ENCODE data around the gene ITGA8. TPM values are rescaled to one million over a fixed set of nuclear protein-coding genes. Genes with fewer than 3 reads are reported as not detected.

Gene ITGA8
- total RNA-seq, 3 donors from 2014 or later: 2.2 to 3.4 (median 2.5) TPM

DNA sequence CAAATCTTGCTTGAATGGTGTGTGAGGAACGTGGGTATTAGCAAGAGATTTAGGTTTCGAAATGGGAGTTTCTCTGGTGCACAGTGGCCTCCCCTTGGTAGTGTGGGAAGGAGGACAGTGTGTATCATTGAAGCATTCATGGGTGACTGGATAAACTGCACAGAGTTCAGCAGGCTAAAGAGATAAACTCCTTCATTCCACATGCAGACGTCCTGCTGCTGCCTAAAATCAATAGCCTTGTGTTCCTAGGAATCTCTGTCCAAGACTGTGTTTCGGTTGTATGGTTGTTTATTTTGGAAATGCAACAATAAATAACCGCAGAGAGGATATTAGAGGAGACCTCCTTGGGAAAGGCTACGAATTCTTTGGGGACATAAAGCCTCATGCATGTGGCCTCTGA, 247.7 kb downstream of the ITGA8 start:
- Histone ChIP-seq H3K36me3 (ENCODE audit: low read depth) (no peaks in the 10 kb centered on the region), H3K4me1 (ENCODE audit: low read depth) (peaks cover 5% of the 10 kb centered on the region), H3K9me3 (no peaks in the 10 kb centered on the region), H3K4me3 (no peak overlapping the region)
- DNase-seq (no peak), ATAC-seq (no peak)
- intact Hi-C loops (cut with DNase I, micrococcal nuclease): no loop called here
- TF ChIP-seq, protein P1, sequence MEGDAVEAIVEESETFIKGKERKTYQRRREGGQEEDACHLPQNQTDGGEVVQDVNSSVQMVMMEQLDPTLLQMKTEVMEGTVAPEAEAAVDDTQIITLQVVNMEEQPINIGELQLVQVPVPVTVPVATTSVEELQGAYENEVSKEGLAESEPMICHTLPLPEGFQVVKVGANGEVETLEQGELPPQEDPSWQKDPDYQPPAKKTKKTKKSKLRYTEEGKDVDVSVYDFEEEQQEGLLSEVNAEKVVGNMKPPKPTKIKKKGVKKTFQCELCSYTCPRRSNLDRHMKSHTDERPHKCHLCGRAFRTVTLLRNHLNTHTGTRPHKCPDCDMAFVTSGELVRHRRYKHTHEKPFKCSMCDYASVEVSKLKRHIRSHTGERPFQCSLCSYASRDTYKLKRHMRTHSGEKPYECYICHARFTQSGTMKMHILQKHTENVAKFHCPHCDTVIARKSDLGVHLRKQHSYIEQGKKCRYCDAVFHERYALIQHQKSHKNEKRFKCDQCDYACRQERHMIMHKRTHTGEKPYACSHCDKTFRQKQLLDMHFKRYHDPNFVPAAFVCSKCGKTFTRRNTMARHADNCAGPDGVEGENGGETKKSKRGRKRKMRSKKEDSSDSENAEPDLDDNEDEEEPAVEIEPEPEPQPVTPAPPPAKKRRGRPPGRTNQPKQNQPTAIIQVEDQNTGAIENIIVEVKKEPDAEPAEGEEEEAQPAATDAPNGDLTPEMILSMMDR (IDR thresholded peaks at IDR 0.05): no peak

- Histone ChIP-seq H3K4me3 (no peak overlapping the region), H3K36me3 (ENCODE audit: low read depth) (no peaks in the 10 kb centered on the region), H3K9me3 (no peaks in the 10 kb centered on the region), H3K4me1 (ENCODE audit: low read depth) (no peaks in the 10 kb centered on the region)
- DNase-seq (no peak), ATAC-seq (no peak)
- intact Hi-C loops (cut with DNase I, micrococcal nuclease): no loop called here
- TF ChIP-seq, protein P1 (IDR thresholded peaks at IDR 0.05): no peak
Observed at GRCh38 chr10:15469111-15469510, 250.6 kb downstream of the ITGA8 start.

DNA sequence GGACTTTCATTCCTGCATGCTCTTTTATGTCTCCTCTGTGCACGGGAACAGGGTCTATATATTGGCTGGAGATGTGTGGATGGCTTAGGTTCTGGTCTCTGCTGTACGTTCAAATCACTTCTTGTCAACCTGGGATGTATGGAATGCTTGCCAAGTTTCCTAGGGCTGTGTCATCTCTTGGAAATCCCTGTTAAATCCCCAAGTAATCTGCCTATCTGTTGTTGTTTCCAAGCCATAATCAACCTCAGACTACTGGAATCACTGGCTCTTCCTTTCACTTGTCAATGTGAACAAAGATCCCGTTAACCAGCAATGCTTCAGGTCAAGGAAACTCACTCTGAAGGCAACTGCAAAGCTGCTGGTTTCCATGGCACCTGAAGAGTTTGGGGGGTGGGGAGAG, 255.3 kb downstream of the ITGA8 start:
- TF ChIP-seq, protein P1 (IDR thresholded peaks at IDR 0.05): no peak
- ATAC-seq (no peak), DNase-seq (no peak)
- H3K9me3 ChIP-seq: no peaks in the 10 kb centered on the region
- H3K36me3 ChIP-seq (ENCODE audit: low read depth): no peaks in the 10 kb centered on the region
- H3K4me3 ChIP-seq: no peak overlapping the region
- intact Hi-C loops (cut with DNase I, micrococcal nuclease): no loop called here
- H3K4me1 ChIP-seq (ENCODE audit: low read depth): no peaks in the 10 kb centered on the region

Other genes starting within 250 kb of the ITGA8 start
- gene MINDY3, start 140.6 kb upstream of the ITGA8 start, total RNA-seq: 10 to 100 TPM; 20.2 to 36.4 (median 28.4) TPM

Measured in mucosa of descending colon (tissue), 3 donors.